Measurements from ENCODE around the gene ELOVL3.
A peak's percentile ranks its signal among the peaks of the same experiment; 100 is the strongest.
"Not testable (repeated sequence)": the region's sequence is repeated elsewhere in the genome, so short reads cannot be mapped to it uniquely, and the experiment has no call there.

ELOVL3 gene, protein sequence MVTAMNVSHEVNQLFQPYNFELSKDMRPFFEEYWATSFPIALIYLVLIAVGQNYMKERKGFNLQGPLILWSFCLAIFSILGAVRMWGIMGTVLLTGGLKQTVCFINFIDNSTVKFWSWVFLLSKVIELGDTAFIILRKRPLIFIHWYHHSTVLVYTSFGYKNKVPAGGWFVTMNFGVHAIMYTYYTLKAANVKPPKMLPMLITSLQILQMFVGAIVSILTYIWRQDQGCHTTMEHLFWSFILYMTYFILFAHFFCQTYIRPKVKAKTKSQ

DNA sequence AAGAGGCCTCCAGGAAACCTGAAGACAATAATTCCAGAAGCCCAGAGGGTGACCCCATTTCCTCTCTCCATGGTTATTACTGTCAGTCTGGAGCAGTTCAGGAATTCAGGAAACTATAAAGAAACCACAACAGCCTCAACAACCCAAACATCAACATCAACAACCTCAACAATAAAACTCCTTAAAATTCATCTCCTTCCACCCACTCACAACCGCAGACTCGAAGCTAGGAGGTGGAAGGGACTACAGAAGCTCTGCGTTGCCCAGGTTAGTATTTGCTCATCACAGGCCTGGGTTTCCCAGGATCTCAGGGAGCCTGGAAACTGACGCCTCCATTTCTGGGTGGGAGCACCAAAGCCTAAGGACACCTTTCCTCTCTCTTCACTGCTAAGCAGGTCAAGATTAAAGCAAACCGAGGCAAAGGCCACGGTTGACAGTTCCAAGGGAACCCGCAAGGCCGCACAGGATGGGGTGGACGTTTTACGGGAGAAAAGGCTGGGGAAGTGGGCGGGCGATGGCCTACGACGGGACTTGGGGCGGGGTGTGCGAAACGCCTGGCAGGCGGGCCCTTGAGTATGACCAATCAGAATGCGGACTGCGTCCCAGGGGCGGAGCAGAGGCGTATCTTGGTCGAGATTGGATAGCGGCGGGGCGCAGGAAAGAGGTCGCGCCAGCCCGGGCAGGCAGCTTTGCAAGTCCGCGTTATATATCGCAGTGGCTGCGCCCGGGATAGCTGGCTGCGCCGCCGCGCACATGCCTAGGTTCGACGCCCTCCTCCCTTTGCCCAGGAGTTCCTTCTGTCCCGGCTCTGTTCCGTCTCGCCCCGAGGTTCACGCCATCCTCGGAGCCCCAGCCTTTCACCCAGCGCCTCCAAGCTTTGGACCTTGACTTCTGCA is at the start of gene ELOVL3:
Gene ELOVL3 (plus strand): TSS at position 654 of the 896 bp plus-strand sequence. CDS start 250 bp downstream, outside the sequence.
- peak within 1 kb of the TSS; percentile 56 for H3K4me3 ChIP-seq (ENCODE audit: low read length)
- peaks cover 8% of the 10 kb centered on the region for H3K4me1 ChIP-seq (ENCODE audit: insufficient read depth, low read length)
- H3K27me3 ChIP-seq (ENCODE audit: insufficient read depth, low read length), result peaks cover 33% of the 10 kb centered on the region
- peak within 1 kb of the TSS; percentile 67 for H2AFZ ChIP-seq (ENCODE audit: low read depth, low read length)
- no peaks in the 10 kb centered on the region for H3K36me3 ChIP-seq (ENCODE audit: insufficient read depth, low read length)
- no peaks in the 10 kb centered on the region for H3K9me3 ChIP-seq (ENCODE audit: low read length)

DNA sequence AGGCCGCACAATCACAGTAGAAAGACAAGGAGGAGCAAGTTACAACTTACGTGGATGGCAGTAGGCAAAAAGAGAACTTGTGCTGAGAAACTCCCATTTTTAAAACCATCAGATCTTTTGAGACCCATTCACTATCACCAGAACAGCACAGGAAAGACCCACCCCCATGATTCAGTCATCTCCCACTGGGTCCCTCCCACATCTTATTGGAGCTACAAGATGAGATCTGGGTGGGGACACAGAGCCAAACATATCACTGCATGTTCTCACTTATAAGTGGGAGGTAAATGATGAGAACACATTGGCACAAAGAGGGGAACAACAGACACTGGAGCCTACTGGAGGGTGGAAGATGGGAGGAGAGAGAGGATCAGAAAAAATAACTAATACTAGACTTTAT is 41.5 kb upstream of the ELOVL3 start:
- Histone ChIP-seq H3K27me3 (ENCODE audit: insufficient read depth, low read length) (no peaks in the 10 kb centered on the region), H3K4me3 (ENCODE audit: low read length) (no peak overlapping the region), H2AFZ (ENCODE audit: low read depth, low read length) (no peak overlapping the region), H3K36me3 (ENCODE audit: insufficient read depth, low read length) (no peaks in the 10 kb centered on the region), H3K9me3 (ENCODE audit: low read length) (peaks cover 4% of the 10 kb centered on the region), H3K4me1 (ENCODE audit: insufficient read depth, low read length) (no peaks in the 10 kb centered on the region)

DNA sequence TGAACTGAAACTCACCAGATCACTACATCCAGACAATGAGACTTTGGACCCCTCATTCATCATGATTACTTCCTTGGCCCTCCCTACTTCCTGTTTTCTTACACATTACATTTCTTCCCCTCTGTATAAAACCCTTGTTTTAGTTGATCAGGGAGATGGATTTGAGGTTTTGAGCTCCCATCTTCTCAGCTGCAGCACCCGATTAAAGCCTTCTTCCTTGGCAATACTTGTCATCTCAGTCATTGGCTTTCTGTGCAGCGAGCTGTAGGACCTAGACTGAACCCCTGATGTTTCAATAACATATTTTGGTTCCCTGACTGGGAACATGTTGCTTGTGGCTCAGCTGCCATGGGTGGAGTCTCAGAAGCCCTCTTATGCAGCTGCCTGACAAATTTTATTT is 40.8 kb upstream of the ELOVL3 start:
- H3K9me3 ChIP-seq (ENCODE audit: low read length), result peaks cover 4% of the 10 kb centered on the region
- H3K27me3 ChIP-seq (ENCODE audit: insufficient read depth, low read length), result no peaks in the 10 kb centered on the region
- H2AFZ ChIP-seq (ENCODE audit: low read depth, low read length), result no peak overlapping the region
- no peaks in the 10 kb centered on the region for H3K36me3 ChIP-seq (ENCODE audit: insufficient read depth, low read length)
- H3K4me3 ChIP-seq (ENCODE audit: low read length), result no peak overlapping the region
- H3K4me1 ChIP-seq (ENCODE audit: insufficient read depth, low read length), result no peaks in the 10 kb centered on the region

DNA sequence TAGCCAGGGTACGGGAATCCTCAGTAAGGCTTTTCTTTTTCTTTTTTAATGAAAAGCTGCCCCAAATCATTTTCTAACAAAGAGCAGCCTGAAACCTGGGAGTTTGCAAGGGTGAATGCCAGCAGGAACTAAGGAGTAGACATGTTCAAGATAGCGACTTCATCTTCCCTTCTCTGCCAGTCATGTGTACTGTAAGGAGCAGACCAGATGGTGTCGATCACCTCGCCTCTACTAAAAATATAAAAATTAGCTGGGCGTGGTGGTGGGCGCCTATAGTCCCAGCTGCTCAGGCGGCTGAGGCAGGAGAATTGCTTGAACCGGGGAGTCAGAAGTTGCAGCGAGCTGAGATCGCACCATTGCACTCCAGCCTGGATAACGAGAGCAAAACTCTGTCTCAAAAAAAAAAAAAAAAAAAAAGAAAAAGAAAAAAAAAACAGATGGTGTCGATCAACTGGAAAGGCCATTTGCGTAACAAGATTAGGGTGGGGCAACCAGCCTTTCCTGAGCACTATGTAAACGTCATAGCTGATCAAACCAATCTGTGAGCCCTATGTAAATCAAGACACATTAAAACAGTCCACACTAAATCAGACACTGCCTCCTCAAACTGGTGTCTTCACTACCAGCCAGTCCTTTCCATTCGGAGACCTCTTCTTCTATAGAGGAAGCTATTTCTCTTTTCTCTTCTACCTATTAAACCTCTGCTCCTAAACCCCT is 40.1 kb upstream of the ELOVL3 start:
- H3K4me3 ChIP-seq (ENCODE audit: low read length), result no peak overlapping the region
- H3K4me1 ChIP-seq (ENCODE audit: insufficient read depth, low read length), result no peaks in the 10 kb centered on the region
- no peaks in the 10 kb centered on the region for H3K27me3 ChIP-seq (ENCODE audit: insufficient read depth, low read length)
- no peaks in the 10 kb centered on the region for H3K36me3 ChIP-seq (ENCODE audit: insufficient read depth, low read length)
- no peak overlapping the region for H2AFZ ChIP-seq (ENCODE audit: low read depth, low read length)
- H3K9me3 ChIP-seq (ENCODE audit: low read length), result peaks cover 4% of the 10 kb centered on the region

DNA sequence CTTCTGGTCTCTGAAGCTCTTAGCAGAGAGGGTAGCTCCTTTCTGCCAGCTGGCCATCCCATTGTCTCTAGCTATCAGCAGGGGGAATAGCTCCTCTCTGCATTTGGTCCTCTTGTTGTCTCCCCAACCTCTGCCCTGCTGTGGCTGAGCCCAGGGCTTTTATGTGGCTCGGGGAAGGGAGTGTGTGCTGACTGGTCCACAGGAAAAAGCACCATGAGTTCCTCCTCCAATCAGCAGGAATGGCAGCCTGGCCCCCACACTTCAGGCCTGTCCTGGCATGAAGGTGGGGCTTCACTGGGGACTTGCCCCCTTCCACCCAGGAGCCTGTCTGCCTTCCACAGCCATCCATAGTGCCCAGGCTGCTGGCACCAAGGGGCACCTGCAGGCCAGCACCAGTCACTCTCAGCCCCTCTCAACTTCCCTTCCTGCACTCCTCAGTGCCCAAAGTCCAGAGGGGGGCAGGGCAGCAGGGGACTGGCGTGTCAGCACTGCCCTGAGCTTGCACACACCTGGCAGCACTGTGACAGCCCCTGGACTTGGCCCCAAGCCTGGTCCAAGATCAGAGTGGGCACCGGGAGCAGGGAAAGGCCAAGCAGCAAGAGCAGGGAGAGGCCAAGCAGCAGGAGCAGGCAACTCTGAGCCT is 37.7 kb upstream of the ELOVL3 start:
- Histone ChIP-seq H3K27me3 (ENCODE audit: insufficient read depth, low read length) (no peaks in the 10 kb centered on the region), H3K9me3 (ENCODE audit: low read length) (peaks cover 6% of the 10 kb centered on the region), H3K4me1 (ENCODE audit: insufficient read depth, low read length) (no peaks in the 10 kb centered on the region), H3K36me3 (ENCODE audit: insufficient read depth, low read length) (no peaks in the 10 kb centered on the region), H2AFZ (ENCODE audit: low read depth, low read length) (no peak overlapping the region), H3K4me3 (ENCODE audit: low read length) (no peak overlapping the region)

DNA sequence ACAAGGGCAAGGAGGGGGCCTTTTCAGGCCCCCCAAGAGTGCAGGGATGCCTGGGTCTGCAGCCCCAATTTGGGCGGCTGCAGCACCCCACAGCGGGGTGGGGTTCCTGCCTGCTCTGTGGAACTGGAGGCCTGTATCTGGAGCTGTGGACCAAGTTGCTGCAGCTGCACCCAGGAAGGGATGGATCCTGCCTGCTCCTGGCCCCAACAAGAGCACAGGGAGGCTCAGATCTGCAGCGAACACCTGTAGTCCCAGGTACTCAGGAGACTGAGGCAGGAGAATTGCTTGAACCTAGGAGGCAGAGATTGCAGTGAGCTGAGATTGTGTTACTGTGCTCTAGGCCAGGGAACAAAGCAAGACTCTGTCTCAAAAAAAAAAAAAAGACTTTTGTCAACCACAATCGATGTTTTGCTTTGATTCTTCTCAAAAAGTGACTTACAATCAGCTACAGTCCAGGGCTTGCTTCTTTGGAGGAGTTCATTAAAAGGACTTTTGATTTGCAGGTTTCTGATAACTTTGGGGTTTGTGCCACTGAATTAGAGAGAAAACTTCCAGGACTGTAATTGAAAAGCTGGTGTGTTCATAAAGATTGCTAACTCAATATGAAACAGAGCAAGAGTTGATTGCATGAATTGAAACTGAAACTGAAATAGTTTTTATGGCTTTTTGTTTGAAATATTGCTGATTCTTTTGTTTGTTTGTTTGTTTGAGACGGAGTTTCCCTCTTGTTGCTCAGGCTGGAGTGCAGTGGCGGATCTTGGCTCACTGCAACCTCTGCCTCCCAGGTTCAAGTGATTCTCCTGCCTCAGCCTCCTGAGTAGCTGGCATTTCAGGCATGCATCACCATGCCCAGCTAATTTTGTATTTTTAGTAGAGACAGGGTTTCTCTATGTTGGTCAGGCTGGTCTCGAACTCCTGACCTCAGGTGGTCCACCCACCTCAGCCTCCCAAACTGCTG is 36.9 kb upstream of the ELOVL3 start:
- not testable (repeated sequence) for H3K4me3 ChIP-seq (ENCODE audit: low read length); H2AFZ ChIP-seq (ENCODE audit: low read depth, low read length); H3K4me1 ChIP-seq (ENCODE audit: insufficient read depth, low read length); H3K27me3 ChIP-seq (ENCODE audit: insufficient read depth, low read length); H3K36me3 ChIP-seq (ENCODE audit: insufficient read depth, low read length); H3K9me3 ChIP-seq (ENCODE audit: low read length)

DNA sequence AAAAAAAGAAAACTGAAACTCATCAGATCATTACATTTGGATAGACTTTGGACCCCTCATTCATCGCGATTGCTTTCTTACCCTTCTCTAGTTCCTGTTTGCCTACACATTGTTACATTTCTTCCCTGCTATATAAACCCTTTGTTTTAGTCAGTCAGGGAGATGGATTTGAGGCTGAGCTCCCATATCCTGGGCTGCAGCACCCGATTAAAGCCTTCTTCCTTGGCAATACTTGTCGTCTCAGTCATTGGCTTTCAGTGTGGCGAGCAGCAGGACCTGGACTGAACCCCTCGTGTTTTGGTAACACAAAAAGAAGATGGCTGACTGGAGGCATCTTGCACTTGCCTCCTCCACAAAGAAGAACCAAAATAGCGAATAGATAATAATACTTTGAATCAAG is 34.1 kb upstream of the ELOVL3 start:
- Histone ChIP-seq H3K4me3 (ENCODE audit: low read length) (no peak overlapping the region), H2AFZ (ENCODE audit: low read depth, low read length) (no peak overlapping the region), H3K27me3 (ENCODE audit: insufficient read depth, low read length) (no peaks in the 10 kb centered on the region), H3K4me1 (ENCODE audit: insufficient read depth, low read length) (no peaks in the 10 kb centered on the region), H3K9me3 (ENCODE audit: low read length) (peaks cover 6% of the 10 kb centered on the region), H3K36me3 (ENCODE audit: insufficient read depth, low read length) (no peaks in the 10 kb centered on the region)

DNA sequence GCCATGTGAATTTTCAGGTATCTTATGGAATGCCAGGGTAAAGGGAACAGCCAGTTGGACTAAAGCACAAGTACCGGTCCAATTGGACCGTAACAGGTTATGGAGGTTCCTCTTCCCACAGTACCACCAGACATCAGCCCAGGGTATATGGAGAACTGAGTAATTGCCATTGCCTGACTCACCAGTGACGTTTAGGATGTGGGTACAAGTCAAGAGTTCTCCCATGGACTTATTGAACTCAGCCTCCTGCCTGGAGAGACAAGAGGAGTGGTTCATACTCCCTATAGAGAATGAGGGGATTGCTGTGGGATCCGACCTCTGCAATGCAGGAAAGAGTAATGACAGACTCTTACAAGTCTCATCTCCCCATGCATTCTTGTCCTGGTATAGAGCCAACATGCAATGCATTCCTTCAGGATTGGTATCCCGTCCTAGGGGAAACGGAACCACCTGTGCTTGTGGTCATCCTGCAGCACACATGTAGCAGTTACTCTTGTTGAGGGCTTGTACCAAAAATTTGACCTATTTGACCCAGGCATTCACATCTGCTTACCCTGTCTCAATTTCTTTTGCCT is 30.7 kb upstream of the ELOVL3 start:
- H3K9me3 ChIP-seq (ENCODE audit: low read length), result peaks cover 2% of the 10 kb centered on the region

DNA sequence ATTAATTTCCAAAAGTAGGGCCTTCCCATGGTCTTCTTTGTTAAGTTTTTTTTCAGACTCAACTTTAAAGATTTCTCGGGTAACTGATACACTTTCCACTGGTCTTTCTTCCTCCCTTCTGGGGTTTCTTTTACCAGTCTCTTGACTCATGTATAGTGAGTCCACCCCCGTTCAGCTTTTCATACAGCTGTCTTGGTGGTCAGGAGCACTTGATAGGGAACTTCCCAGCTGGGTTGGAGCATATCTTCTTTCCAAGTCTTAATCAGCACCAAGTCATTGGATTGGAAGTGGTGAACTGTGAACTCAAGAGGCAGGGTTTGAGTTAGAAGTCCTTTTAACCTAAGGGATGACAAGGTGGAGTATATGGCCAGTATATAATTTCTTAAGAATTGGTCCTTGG is 29.2 kb upstream of the ELOVL3 start:
- Histone ChIP-seq H3K4me1 (ENCODE audit: insufficient read depth, low read length) (no peaks in the 10 kb centered on the region), H3K36me3 (ENCODE audit: insufficient read depth, low read length) (no peaks in the 10 kb centered on the region), H3K27me3 (ENCODE audit: insufficient read depth, low read length) (peaks cover 2% of the 10 kb centered on the region), H3K9me3 (ENCODE audit: low read length) (peaks cover 8% of the 10 kb centered on the region), H3K4me3 (ENCODE audit: low read length) (no peak overlapping the region), H2AFZ (ENCODE audit: low read depth, low read length) (no peak overlapping the region)

More for the DNA sequence above, 30.7 kb upstream of the ELOVL3 start:
- H2AFZ ChIP-seq (ENCODE audit: low read depth, low read length), result no peak overlapping the region
- no peaks in the 10 kb centered on the region for H3K36me3 ChIP-seq (ENCODE audit: insufficient read depth, low read length)
- H3K4me1 ChIP-seq (ENCODE audit: insufficient read depth, low read length), result no peaks in the 10 kb centered on the region
- H3K4me3 ChIP-seq (ENCODE audit: low read length), result no peak overlapping the region
- peaks cover 2% of the 10 kb centered on the region for H3K27me3 ChIP-seq (ENCODE audit: insufficient read depth, low read length)

DNA sequence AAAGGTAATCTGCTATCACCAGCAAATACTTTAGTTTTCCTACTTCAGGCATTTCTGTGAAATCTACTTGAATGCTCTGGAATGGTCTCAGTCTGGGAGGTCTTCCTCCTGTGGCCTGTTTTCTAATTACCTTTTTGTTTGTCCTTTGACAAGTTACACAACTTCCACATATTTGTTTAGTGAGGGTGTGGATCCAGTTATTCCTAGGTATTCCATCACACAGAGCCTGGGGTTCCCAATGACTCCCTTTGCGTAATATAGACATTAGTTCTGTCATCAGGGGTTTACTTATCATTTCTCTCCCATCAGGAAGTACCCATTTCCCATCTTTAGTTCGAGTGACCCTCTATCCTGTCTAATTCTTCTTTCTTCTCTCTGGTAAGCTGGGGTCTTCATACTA is 28.1 kb upstream of the ELOVL3 start:
- Histone ChIP-seq H3K36me3 (ENCODE audit: insufficient read depth, low read length) (no peaks in the 10 kb centered on the region), H3K27me3 (ENCODE audit: insufficient read depth, low read length) (peaks cover 5% of the 10 kb centered on the region), H3K4me1 (ENCODE audit: insufficient read depth, low read length) (no peaks in the 10 kb centered on the region), H3K4me3 (ENCODE audit: low read length) (no peak overlapping the region), H3K9me3 (ENCODE audit: low read length) (peaks cover 6% of the 10 kb centered on the region), H2AFZ (ENCODE audit: low read depth, low read length) (no peak overlapping the region)

DNA sequence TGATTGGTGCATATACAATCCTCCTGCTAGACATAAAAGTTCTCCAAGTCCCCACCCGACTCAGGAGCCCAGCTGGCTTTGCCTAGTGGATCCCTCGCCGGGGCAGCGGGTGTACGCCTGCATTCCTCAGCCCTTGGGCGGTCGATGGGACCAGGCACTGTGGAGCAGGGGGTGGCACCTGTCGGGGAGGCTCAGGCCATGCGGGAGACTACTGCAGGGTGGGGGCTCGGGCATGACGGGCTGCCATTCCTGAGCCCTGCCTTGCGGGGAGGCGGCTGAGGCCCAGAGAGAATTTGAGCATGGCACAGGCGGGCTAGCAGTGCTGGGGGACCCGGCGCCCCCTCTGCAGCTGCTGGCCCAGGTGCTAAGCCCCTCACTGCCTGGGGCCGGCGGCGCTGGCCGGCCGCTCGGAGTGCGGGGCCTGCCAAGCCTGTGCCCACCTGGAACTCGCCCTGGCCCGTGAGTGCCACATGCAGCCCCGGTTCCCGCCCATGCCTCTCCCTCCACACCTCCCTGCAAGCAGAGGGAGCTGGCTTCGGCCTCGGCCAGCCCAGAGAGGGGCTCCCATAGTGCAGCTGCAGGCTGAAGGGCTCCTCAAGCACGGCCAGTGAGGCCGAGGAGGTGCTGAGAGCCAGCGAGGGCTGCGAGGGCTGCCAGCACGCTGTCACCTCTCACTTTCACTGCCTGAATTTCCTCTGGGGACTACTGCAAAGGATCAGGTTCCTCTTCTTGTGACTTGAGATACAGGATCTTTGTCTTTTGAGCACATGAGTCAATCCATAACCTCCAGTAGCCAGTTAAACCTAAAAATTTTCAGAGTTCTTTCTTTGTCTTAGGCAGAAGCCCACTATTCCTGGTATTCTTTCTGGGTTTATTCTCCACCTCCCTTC is 25.1 kb upstream of the ELOVL3 start:
- Histone ChIP-seq H3K4me1 (ENCODE audit: insufficient read depth, low read length) (no peaks in the 10 kb centered on the region), H2AFZ (ENCODE audit: low read depth, low read length) (no peak overlapping the region), H3K36me3 (ENCODE audit: insufficient read depth, low read length) (no peaks in the 10 kb centered on the region), H3K4me3 (ENCODE audit: low read length) (no peak overlapping the region), H3K9me3 (ENCODE audit: low read length) (peaks cover 6% of the 10 kb centered on the region), H3K27me3 (ENCODE audit: insufficient read depth, low read length) (peaks cover 5% of the 10 kb centered on the region)

Data from neuron (in vitro differentiated cells).